Endothelial cell (in vitro differentiated cells): ENCODE results near the gene LRRC74A. TPM values are rescaled to one million over a fixed set of nuclear protein-coding genes. Genes with fewer than 3 reads are reported as not detected.

ENCODE experiments used
- DNase-seq: peaks from one replicate; pipeline ENCODE4 v3.0.0; 2021; ENCODE audit warnings: low spot score
- H3K27ac Mint-ChIP-seq: one replicate; pipeline ENCODE4 v1.8.0; 2021; ENCODE audit warnings: mixed read lengths, inconsistent platforms; ENCODE audit not compliant: unreplicated experiment
- H3K27me3 Mint-ChIP-seq: one replicate; pipeline ENCODE4 v1.8.0; 2021; ENCODE audit warnings: mild to moderate bottlenecking, moderate library complexity, mixed read lengths, inconsistent platforms; ENCODE audit not compliant: unreplicated experiment
- H3K36me3 Mint-ChIP-seq: one replicate; pipeline ENCODE4 v1.8.0; 2021; ENCODE audit warnings: mild to moderate bottlenecking, low read depth, mixed read lengths, inconsistent platforms; ENCODE audit not compliant: unreplicated experiment
- H3K4me1 Mint-ChIP-seq: one replicate; pipeline ENCODE4 v1.8.0; 2021; ENCODE audit warnings: mild to moderate bottlenecking, mixed read lengths, inconsistent platforms; ENCODE audit not compliant: unreplicated experiment
- H3K4me3 Mint-ChIP-seq: one replicate; pipeline ENCODE4 v1.8.0; 2021; ENCODE audit warnings: mild to moderate bottlenecking, mixed read lengths, inconsistent platforms; ENCODE audit not compliant: unreplicated experiment
- H3K9me3 Mint-ChIP-seq: one replicate; pipeline ENCODE4 v1.8.0; 2021; ENCODE audit warnings: mixed read lengths, inconsistent platforms; ENCODE audit not compliant: unreplicated experiment
- total RNA-seq: library from RNA; stranded (reverse); fragmentation: NEBNext Ultra II Directional; extraction: Animal tissue kit (Norgen Biotek cat#: 25700); gene quantifications from one replicate; pipeline ENCODE4 v1.2.1, GENCODE V29; 2021; ENCODE audit not compliant: unreplicated experiment
- TF ChIP-seq, protein P1 (sequence below): fragments of 200-600 bp; sonication (generic); IDR thresholded peaks from one replicate; pipeline ENCODE4 v1.5.0; 2021; ENCODE audit warnings: antibody characterized with exemption; ENCODE audit not compliant: unreplicated experiment

The LRRC74A gene
- total RNA-seq, 1 donor from 2014 or later, result not detected

- DNase-seq, result no peak
- Mint-ChIP-seq H3K4me3 (no peak overlapping the region), H3K36me3 (no peaks in the 10 kb centered on the region), H3K27ac (no peak overlapping the region), H3K4me1 (peaks cover 10% of the 10 kb centered on the region), H3K27me3 (no peaks in the 10 kb centered on the region), H3K9me3 (no peaks in the 10 kb centered on the region)
- TF ChIP-seq, protein P1, sequence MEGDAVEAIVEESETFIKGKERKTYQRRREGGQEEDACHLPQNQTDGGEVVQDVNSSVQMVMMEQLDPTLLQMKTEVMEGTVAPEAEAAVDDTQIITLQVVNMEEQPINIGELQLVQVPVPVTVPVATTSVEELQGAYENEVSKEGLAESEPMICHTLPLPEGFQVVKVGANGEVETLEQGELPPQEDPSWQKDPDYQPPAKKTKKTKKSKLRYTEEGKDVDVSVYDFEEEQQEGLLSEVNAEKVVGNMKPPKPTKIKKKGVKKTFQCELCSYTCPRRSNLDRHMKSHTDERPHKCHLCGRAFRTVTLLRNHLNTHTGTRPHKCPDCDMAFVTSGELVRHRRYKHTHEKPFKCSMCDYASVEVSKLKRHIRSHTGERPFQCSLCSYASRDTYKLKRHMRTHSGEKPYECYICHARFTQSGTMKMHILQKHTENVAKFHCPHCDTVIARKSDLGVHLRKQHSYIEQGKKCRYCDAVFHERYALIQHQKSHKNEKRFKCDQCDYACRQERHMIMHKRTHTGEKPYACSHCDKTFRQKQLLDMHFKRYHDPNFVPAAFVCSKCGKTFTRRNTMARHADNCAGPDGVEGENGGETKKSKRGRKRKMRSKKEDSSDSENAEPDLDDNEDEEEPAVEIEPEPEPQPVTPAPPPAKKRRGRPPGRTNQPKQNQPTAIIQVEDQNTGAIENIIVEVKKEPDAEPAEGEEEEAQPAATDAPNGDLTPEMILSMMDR, result no peak
Observed at GRCh38 chr14:76833011-76833410, 6.8 kb downstream of the LRRC74A start.

DNA sequence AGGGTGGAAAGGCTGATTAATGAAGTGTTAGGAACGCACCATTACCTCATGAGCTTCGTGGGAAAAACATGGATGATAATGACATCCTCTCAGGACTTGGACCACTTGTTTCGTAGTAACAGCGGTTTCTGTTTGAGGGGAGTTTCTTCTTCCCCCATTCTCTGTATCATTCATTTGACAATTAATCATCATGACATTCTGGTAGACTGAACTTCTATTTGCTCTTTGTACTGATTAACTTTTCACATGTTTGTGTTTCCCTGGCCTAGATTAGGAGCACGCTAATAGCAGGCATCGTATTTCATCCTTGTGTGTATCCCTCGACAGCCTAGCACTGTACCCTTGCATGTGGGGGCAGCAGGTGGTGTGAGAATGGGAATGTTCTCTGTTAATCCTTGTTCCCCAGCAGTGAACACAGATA, 8.0 kb downstream of the LRRC74A start:
- H3K36me3 Mint-ChIP-seq, result no peaks in the 10 kb centered on the region
- TF ChIP-seq, protein P1, result no peak
- H3K4me3 Mint-ChIP-seq, result no peak overlapping the region
- H3K27ac Mint-ChIP-seq, result no peak overlapping the region
- no peak for DNase-seq
- no peaks in the 10 kb centered on the region for H3K9me3 Mint-ChIP-seq
- peaks cover 8% of the 10 kb centered on the region for H3K4me1 Mint-ChIP-seq
- no peaks in the 10 kb centered on the region for H3K27me3 Mint-ChIP-seq

- Mint-ChIP-seq H3K9me3 (no peaks in the 10 kb centered on the region), H3K27me3 (no peaks in the 10 kb centered on the region), H3K36me3 (no peaks in the 10 kb centered on the region), H3K27ac (no peak overlapping the region), H3K4me1 (no peaks in the 10 kb centered on the region), H3K4me3 (no peak overlapping the region)
- no peak for DNase-seq
- TF ChIP-seq, protein P1, result no peak
Observed at GRCh38 chr14:76836029-76836630, 9.9 kb downstream of the LRRC74A start.

- no peak for DNase-seq
- Mint-ChIP-seq H3K9me3 (no peaks in the 10 kb centered on the region), H3K4me3 (no peak overlapping the region), H3K36me3 (no peaks in the 10 kb centered on the region), H3K27ac (no peak overlapping the region), H3K4me1 (no peaks in the 10 kb centered on the region), H3K27me3 (no peaks in the 10 kb centered on the region)
- TF ChIP-seq, protein P1, result no peak
Observed at GRCh38 chr14:76837524-76837923, 11.3 kb downstream of the LRRC74A start.

DNA sequence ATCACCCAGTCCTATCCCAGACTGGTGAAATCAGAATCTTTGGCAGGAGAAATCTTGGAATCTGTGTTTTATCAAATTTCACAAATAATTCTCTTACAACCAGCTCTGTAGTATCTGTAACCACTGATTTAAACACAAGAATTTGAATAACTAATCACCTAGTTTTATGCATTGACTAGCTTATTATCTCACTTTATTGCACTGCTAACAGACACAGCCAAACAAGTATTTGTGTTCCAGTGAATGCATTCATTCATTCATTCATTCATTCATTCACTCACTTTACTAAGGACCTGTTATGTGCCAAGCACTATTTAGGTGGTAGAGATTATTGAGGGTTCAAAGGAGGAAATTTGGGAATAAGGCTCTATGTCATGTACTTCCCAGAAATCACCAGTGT, 16.2 kb downstream of the LRRC74A start:
- Mint-ChIP-seq H3K36me3 (no peaks in the 10 kb centered on the region), H3K4me1 (peaks cover 9% of the 10 kb centered on the region), H3K9me3 (no peaks in the 10 kb centered on the region), H3K27me3 (no peaks in the 10 kb centered on the region), H3K4me3 (no peak overlapping the region), H3K27ac (no peak overlapping the region)
- TF ChIP-seq, protein P1, result no peak
- no peak for DNase-seq
